PFSK-1 (cell line): ENCODE data around the gene MED12.

Source experiments
- SIN3A ChIP-seq: IDR thresholded peaks from 2 replicates; pipeline ENCODE4 v1.6.1; 2012; ENCODE audit warnings: mild to moderate bottlenecking, low read length, moderate library complexity, borderline replicate concordance; ENCODE audit not compliant: insufficient read depth
- TF ChIP-seq, protein P1 (sequence below), 2 experiments: IDR thresholded peaks; 2 replicates each; pipeline versions ENCODE4 v1.6.1 to v1.8.0; 2011 to 2012; ENCODE audit warnings: low read depth in 2 of 2, low read length in 2 of 2, control low read depth in 1 of 2, inconsistent platforms in 1 of 2, mild to moderate bottlenecking in 1 of 2, moderate library complexity in 1 of 2; ENCODE audit not compliant: insufficient read depth in 1 of 2

DNA sequence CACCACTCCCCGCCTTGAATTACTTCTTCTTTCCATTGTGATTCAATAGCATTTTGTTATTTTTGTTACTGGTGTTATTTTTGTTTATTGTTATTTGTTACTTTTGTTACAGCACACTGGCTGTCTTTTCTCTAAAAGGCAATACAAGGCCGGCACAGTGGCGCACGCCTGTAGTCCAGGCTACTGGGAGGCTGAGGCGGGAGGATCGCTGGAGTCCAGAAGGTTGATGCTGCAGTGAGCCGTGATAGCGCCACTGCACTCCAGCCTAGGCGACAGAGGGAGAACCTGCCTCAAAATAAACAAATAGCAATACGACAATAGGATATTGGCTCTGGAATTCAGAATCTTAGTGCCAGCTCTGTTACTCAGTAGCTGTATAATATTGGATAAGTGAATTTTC lies 1.0 kb upstream of the MED12 start:
- TF ChIP-seq, protein P1, sequence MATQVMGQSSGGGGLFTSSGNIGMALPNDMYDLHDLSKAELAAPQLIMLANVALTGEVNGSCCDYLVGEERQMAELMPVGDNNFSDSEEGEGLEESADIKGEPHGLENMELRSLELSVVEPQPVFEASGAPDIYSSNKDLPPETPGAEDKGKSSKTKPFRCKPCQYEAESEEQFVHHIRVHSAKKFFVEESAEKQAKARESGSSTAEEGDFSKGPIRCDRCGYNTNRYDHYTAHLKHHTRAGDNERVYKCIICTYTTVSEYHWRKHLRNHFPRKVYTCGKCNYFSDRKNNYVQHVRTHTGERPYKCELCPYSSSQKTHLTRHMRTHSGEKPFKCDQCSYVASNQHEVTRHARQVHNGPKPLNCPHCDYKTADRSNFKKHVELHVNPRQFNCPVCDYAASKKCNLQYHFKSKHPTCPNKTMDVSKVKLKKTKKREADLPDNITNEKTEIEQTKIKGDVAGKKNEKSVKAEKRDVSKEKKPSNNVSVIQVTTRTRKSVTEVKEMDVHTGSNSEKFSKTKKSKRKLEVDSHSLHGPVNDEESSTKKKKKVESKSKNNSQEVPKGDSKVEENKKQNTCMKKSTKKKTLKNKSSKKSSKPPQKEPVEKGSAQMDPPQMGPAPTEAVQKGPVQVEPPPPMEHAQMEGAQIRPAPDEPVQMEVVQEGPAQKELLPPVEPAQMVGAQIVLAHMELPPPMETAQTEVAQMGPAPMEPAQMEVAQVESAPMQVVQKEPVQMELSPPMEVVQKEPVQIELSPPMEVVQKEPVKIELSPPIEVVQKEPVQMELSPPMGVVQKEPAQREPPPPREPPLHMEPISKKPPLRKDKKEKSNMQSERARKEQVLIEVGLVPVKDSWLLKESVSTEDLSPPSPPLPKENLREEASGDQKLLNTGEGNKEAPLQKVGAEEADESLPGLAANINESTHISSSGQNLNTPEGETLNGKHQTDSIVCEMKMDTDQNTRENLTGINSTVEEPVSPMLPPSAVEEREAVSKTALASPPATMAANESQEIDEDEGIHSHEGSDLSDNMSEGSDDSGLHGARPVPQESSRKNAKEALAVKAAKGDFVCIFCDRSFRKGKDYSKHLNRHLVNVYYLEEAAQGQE (IDR thresholded peaks at IDR 0.05; ENCODE audit: insufficient read depth in 1 of 2, low read depth in 2 of 2, low read length in 2 of 2) = no peak
- TF ChIP-seq SIN3A = no peak
